Esophagus squamous epithelium (tissue), 4 donors: ENCODE results near the gene SUSD4.
"Not testable (repeated sequence)": the region's sequence is repeated elsewhere in the genome, so short reads cannot be mapped to it uniquely, and the experiment has no call there.

Source experiments
- POLR2A ChIP-seq, 4 donors: fragments of 450-650 bp; IDR thresholded peaks; one replicate each; pipeline ENCODE4 v1.6.1; 2017; ENCODE audit warnings: antibody characterized with exemption in 4 of 4, mild to moderate bottlenecking in 4 of 4, moderate library complexity in 3 of 4
- TF ChIP-seq, protein P1 (sequence below), 6 experiments: fragments of 450-650 bp in 4 of 6; fragments of 200-600 bp in 2 of 6; sonication (generic) in 2 of 6; IDR thresholded peaks; one replicate each; pipeline ENCODE4 v1.5.1; 2016 to 2019; ENCODE audit warnings: antibody characterized with exemption in 6 of 6, mild to moderate bottlenecking in 4 of 6, moderate library complexity in 4 of 6

DNA sequence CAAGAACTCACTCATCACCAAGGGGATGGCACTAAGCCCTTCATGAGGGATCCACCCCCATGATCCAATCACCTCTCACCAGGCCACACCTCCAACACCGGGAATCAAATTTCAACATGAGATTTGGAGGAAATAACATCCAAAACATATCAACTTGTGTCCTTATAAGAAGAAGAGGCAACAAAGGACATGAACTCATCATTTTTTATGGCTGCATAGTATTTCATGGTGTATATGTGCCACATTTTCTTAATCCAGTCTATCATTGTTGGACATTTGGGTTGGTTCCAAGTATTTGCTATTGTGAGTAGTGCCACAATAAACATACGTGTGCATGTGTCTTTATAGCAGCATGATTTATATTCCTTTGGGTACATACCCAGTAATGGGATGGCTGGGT is 112.6 kb downstream of the SUSD4 start:
- TF ChIP-seq, protein P1, sequence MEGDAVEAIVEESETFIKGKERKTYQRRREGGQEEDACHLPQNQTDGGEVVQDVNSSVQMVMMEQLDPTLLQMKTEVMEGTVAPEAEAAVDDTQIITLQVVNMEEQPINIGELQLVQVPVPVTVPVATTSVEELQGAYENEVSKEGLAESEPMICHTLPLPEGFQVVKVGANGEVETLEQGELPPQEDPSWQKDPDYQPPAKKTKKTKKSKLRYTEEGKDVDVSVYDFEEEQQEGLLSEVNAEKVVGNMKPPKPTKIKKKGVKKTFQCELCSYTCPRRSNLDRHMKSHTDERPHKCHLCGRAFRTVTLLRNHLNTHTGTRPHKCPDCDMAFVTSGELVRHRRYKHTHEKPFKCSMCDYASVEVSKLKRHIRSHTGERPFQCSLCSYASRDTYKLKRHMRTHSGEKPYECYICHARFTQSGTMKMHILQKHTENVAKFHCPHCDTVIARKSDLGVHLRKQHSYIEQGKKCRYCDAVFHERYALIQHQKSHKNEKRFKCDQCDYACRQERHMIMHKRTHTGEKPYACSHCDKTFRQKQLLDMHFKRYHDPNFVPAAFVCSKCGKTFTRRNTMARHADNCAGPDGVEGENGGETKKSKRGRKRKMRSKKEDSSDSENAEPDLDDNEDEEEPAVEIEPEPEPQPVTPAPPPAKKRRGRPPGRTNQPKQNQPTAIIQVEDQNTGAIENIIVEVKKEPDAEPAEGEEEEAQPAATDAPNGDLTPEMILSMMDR (IDR thresholded peaks at IDR 0.05), result not testable (repeated sequence)
- not testable (repeated sequence) for TF ChIP-seq POLR2A (IDR thresholded peaks at IDR 0.05)
